NT2/D1 (cell line): Measurements from ENCODE around the gene SLC37A1.

Source experiments
- SUZ12 ChIP-seq: IDR thresholded peaks from 2 replicates; pipeline ENCODE4 v1.6.1; 2011; ENCODE audit not compliant: insufficient read length, insufficient read depth; ENCODE audit errors: extremely low read depth
- YY1 ChIP-seq: IDR thresholded peaks from 2 replicates; pipeline ENCODE4 v1.6.1; 2011; ENCODE audit not compliant: insufficient read length, insufficient read depth
- ZNF274 ChIP-seq: IDR thresholded peaks from 2 replicates; pipeline ENCODE4 v1.6.1; 2011; ENCODE audit warnings: mild to moderate bottlenecking, low read depth, low read length

DNA sequence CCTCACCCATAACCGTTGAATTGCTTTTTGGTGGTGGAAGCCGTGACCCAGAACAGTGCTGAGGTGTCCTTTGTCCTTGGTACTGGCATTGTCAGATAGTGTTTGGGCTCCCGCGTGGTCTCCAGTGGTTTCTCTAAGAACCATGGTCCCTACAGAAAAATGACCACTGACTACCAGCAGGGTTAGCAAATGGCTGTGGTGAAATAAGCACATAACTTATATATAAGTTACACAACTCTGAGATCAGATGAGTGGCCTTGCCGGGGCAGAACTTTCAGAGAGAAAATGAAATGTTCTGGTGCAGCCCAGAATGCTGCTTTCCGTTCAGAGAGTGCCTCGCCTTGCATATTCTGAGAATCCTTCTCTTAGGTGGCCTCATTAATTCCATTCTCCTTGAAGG lies 5.0 kb downstream of the SLC37A1 start:
- TF ChIP-seq ZNF274 (no peak), YY1 (no peak), SUZ12 (no peak)
